Sciatic nerve (tissue), 2 donors: ENCODE measurements around the gene DNASE1. TPM values are rescaled to one million over a fixed set of nuclear protein-coding genes. Genes with fewer than 3 reads are reported as not detected.

Source experiments
- ATAC-seq: fragments of 200-7000 bp; cut with Tn5 transposase; one replicate; pipeline ENCODE4 v1.9.1; 2020; ENCODE audit warnings: mild to moderate bottlenecking, moderate library complexity
- DNase-seq: peaks from one replicate; pipeline ENCODE4 v3.0.0-alpha.2; 2020; ENCODE audit warnings: low spot score
- intact Hi-C: fragments of 100-400 bp; cut with DNase I; formaldehyde crosslinking; loops from one replicate; pipeline ENCODE4 v1.14.2; 2022
- total RNA-seq: library from RNA; stranded (reverse); fragmentation: NEBNext Ultra II Directional; extraction: Animal tissue kit (Norgen Biotek cat#: 25700); gene quantifications from one replicate; pipeline ENCODE4 v1.2.1, GENCODE V29; 2021
- donor health status: DM: no; HTN: no; CAD: no.
- donor health status: DM: no; HTN: no; CAD: no.

Gene DNASE1
- total RNA-seq, 1 donor from 2014 or later: 24.7 TPM

DNA sequence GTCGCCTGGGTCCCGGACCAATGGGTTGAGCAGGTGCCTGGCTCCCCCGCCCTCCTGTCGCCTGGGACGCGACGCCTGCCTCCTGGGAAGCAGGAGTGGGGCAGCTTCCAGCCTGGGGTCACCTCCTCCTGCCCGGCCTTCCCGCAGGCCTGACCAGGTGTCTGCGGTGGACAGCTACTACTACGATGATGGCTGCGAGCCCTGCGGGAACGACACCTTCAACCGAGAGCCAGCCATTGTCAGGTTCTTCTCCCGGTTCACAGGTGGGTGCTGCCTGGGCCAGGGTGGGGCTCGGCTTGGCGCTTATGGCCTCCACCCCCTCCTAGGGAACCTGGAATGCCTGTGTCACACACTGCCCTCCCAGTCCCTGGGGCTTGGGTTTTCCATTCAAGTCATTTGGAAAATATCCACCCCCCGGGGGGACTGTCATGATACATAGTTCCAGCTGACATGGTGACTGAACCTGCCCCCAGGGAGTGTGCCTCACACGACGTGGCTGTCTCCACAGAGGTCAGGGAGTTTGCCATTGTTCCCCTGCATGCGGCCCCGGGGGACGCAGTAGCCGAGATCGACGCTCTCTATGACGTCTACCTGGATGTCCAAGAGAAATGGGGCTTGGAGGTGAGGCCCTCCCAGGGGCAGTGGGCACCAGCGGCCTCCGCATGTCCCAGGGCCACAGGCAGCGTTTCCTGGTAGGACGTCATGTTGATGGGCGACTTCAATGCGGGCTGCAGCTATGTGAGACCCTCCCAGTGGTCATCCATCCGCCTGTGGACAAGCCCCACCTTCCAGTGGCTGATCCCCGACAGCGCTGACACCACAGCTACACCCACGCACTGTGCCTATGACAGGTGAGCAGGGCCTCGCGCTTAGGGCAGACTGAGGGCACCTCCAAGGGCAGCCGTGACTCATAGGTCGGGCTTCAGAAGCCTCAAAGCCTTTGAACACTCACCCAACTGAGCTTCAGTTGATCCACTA lies 2.3 kb downstream of the DNASE1 start:
- no peak for ATAC-seq

DNA sequence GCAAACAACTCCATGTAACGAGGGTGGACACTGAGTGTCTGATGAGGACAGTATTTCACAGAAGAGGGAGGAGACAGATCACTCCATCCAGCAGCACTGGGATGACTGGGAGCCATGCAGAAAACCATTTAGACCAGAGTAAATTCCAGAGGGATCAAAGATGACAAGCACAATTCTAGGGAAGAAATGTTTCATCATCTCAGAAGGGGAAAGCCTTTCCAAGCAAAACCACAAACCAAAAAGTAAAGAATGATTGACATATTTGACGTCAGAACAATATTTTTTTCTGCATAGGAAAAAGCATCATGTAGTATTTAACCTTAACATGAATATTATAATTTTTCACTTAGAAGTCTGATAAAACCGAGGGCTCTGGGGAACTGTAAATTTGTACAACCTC lies 4.8 kb downstream of the DNASE1 start:
- DNase-seq (no peak), ATAC-seq (no peak)
- intact Hi-C loops: no loop called here

More for the DNA sequence above, 2.3 kb downstream of the DNASE1 start:
- DNase-seq: peak; percentile 56
- intact Hi-C loops: no loop called here

DNA sequence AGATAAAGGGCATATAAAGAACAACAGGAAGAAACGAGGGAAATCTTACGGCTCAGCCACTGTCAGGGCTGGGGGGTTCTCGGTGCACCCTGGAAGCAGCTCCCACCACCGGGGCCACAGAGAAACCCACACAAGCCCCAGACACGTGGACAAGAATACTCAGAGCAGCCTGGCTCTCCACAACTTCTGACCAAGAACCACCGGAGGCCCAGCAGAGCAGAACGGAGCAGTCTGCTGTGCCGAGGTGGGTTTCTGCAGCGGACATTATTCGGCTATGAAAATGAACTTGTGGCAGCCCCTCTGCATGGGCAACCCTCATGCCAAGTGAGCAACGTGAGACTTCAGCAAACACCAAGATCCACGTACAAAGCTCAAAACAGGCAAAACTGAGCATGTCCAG lies 6.8 kb downstream of the DNASE1 start:
- intact Hi-C loops: no loop called here
- ATAC-seq: no peak
- DNase-seq: no peak

DNA sequence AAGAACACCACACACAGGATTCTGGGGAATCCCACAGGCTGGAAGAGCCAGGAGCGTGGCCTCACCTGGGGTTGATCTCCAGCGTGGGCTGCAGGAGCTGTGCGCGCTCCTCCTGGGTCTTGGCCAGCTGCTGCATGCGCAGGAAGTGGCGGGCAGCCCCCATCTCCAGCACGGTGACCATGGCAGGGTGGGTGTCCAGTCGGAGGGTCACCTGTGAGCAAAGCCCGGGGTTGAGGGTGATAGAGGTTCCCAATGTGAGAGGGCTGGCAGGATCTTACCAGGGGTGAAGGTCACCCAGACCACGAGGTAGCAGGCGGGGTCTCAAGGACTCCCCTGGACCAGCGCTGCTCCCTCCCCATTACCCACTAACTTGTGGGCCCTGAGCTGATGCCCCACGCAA lies 7.4 kb downstream of the DNASE1 start:
- intact Hi-C loops: no loop called here
- ATAC-seq: no peak
- DNase-seq: no peak

DNA sequence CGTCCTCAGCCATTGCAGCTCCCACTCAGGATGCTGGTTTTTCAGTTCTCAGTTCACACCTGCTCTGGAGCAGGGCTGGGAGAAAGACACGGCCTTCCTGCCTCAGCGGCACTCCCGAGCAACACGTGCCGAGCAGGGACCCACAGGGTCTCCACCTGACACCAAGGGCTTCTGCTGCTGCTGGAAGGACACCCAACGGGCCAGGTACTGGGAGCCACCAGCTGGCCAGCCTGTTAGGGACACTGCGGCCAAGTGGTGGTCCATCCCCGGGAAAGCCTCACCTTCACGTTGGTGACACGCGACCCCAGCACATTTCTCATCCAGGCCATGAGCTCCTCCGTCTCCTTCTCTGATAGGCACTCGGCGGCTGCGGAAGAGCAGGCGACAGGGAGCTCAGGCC lies 8.1 kb downstream of the DNASE1 start:
- DNase-seq: no peak
- no peak for ATAC-seq
- intact Hi-C loops: no loop called here

DNA sequence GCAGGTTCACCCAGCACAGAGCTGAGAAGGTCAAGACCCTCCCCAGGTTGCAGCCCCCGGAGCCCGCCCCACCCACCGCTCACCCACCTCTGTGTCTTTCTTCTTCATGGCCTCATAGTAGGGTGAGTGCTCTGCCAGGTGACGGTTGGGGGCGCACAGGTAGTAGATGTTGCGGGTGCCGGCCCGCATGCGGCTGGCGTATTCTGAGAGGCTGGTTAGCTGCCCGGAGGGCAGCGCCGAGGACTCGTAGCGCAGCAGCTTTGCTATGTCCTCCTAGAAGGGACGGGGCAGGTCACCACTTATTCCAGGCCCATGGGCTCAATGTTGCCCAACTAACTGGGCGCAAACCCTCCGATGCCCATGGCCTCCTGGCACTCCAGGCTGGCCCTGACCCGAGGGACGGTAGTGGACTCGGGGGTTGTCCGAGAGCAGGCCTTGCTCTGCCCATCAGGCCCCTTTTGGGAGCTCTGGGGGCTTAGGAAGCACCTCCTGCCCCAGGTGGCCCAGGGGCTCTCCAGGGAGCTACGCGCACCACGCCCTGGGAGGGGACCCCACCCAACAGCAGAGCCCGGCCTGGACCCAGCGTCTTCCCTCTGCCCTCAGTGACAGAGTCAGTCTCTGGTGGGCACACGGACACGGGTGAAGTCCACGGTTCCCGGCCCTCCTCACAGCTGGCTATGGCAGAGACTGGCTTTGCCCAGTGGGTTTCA lies 9.9 kb downstream of the DNASE1 start:
- ATAC-seq: peak; percentile 20
- intact Hi-C loops: no loop called here
- no peak for DNase-seq

DNA sequence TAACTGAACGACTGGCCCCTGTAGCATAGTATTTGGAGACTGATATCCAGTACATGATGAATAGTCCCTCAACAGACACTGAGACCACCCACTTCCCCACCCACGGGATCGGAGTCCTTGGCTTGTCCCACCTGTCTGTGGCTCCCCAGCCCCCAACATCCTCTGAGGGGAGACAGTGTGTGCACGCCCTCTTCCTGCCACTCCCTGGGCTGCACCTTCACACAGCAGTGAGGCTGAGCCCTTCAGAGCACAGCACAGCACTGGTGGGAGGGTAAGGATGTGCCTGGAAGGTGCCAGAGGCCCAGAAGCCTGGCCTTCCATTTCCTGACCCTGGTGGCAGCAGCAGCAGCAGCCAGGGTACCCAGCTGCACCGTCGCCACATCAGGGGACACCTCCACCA lies 11.0 kb downstream of the DNASE1 start:
- DNase-seq: no peak
- no peak for ATAC-seq
- intact Hi-C loops: no loop called here

DNA sequence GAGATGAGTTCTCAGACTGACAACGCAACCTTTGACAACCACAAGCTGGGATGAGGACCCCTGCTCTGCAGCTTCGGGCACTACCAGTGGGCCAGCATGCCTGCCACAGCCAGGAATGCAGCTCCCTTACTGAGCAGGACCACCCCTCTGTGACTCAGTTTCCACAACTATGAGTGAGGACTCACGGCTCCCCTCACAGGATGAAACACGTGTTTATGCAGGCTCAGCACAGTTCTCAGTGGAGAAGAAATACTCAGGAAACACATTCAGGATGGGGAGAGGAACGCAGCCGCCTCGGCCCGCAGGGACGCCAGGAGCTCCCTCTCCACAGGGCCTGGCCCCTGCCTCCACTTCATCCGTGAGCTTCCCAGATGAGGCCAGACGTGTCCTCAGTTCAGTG lies 14.1 kb downstream of the DNASE1 start:
- DNase-seq (no peak), ATAC-seq (no peak)
- intact Hi-C loops: no loop called here

DNA sequence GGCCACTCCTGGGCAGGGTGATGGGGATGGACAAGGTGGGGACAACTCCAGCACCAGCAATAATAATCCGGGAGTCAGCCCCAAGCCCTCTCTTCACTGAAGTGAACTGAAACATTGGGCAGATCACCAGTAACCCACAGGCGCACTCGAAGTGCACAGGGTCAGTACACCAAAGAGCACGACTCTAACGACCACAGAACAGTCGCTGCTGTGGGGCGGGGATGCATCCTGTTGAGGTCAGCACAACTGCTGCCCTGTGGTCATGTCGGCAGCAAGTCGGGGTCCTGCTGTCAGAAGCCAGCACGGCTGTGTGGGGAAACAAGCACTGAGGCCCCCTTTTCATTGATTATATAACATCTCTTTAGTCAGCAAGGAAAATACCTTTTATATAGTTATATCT lies 14.6 kb downstream of the DNASE1 start:
- DNase-seq: no peak
- intact Hi-C loops: no loop called here
- ATAC-seq: no peak

DNA sequence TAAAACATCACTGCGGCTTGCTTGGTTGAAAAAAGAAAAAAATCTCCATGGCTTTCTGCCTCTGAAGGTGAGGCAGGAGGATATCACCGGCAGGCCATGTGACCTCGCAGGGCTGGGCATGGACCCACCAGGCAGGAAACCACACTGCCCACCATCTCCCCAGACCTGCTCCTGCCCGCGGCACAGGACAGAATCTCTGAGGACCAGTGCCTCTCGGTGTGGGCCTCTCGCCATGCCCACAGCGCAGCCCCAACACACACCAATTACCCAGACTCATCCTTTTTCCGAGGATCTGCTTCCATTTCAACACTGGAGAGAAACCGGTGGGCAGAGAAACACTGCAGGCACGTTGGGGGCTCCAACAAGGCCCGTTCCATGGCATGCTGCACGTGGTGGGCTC lies 16.2 kb downstream of the DNASE1 start:
- no peak for DNase-seq
- intact Hi-C loops: no loop called here
- ATAC-seq: no peak

DNA sequence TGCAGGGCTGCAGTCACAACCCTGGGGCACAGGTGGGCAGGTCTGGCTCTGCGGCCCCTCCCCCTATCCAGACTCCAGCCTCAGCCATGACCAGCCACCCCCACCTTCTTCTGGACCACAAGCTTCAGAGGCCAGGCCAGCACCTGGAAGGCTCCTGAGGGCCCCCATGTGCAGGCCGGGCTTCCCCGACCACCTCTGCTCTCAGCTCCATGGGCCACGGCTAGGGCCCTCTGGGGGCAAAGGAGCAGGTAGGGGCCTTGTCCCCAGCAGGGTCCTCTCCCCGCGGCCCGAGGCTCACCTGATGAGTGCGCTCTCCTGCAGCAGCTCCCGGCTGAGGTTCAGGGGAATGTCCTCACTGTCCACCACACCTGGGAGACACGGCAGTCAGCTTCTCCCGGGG lies 16.9 kb downstream of the DNASE1 start:
- intact Hi-C loops: no loop called here
- DNase-seq: no peak
- no peak for ATAC-seq

DNA sequence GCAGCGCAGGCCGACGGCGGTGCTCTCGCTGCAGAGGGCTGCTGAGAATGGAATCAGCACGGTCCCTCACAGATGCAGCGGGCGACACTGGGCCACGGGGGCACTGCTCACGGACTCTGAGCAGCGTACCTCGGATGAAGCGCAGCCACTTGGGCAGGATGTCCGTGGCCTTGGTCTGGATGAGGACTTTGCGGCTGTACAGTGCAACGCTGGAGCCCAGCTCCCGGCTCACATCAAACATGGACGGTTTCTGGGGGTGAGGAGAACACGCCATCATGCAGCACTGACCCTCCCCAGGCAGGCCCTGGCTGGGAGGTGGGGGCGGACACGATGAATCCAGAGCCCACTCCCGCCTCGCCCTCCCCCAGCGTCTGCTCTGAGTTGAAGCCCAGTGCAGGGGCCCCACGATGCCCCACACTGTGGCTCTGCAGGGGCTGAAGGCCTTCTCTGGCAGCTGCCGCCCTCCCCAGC lies 18.1 kb downstream of the DNASE1 start:
- no peak for ATAC-seq
- DNase-seq: no peak
- intact Hi-C loops: no loop called here

DNA sequence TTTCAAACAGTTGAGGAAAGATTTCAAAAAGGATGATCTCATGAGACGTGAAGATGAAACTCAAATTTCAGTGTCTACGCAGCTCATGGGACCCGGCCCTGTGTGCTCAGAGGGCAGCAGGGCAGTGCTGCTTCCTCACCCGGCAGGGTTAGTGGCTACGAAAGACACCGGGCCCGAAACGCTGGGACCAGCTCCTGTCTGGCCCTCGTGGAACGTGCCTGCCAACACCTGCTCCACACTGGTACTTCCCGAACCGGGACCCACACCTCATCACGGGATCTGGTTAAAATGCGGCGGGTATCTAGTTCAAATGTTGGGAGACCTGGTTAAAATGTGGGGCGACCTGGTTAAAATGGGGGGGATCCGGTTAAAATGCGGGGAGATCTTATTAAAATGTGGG lies 18.7 kb downstream of the DNASE1 start:
- ATAC-seq (no peak), DNase-seq (no peak)
- intact Hi-C loops: no loop called here

DNA sequence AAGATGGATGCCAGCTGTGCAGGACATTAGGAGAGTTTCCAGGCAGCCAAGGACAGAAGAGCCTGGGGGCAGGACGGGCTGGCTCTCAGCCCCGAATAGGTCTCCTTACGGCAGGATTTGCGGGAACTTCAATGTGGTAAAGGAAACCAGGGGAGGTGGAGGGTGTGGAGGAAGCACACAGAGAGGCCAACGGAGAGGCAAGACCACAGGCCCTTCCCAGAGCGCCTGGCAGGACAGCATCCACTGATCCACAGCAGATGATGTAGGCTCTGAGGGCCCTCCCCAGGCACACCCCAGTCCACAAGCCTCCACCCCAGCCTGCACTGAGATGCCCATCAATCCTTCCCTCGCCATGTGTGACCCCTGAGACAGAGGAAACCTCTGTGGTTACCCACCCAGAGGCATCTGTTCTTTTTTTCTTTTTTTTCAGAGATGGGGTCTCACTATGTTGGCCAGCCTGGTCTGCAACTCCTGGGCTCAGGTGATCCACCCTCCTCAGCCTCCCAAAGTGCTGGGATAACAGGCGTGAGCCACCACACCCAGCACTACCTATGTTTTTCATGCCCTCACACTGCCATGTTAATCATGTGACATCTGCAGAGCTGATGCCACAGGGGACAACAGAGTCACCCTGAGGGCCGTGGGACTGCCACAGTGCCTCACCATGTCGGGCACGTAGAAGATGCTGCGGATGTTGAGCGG lies 19.3 kb downstream of the DNASE1 start:
- no peak for DNase-seq
- intact Hi-C loops: no loop called here
- no peak for ATAC-seq

DNA sequence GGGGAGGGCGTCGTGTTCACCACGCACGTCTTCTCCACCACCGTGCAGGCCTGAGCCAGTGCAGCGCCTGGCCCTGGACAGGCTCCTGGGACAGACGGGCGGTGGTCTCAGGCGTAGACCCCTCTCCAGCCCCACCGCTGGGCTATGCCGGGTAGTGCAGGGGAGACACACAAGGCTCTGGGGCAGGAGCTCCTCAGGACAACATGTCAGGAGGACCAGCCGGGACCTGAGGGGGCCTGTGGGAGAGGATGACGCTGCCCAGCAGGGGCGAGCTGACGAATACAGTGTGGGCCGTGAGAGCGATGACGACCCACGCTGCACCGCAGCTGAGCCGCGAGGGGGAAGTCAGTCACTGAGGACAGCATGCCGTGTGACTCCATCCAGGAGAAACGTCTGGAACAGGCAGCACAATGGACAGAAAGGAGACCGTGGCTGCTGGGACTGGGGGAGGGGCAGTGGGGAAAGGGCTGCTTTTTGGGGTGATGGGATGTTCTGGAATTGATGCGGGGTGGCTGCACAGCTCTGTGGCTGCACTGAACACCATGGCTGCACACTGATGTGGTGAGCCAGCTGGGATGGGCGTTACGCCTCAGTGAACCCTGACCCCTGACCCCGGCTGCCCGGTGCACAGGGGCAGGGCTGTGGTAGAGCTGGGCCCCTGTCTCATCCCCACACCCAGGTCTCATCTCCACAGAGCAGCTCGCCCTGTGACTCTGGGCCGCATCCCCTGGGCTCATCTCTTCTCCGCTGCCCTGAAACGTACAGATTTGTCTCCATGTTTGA lies 20.2 kb downstream of the DNASE1 start:
- intact Hi-C loops: no loop called here
- no peak for DNase-seq
- no peak for ATAC-seq

DNA sequence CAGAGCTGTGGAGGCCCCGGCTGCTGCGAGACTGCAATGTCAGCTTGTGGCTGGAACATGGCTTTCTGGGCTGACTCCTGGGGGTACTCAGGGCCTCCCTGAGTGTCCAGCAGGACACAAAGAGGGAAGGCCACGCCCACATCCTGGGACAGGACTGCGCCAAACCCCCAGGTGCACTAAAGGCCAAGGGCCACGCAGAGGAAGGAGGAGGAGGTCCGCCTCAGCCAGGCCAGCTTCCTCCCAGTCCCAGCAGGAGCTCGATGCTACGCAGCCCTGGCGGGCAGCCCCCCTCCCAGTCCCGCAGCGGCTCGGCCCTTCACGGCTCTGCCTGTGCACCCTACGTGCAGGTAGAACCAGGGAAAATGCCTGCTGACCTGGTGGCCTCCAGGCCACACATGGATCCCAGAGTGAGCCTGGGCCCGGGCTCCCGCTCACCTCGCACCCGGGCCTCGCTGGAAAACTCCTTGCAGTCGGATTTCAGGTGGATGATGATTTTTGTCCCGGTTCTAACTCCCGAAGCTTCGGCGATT lies 21.2 kb downstream of the DNASE1 start:
- intact Hi-C loops: no loop called here
- ATAC-seq: no peak

DNA sequence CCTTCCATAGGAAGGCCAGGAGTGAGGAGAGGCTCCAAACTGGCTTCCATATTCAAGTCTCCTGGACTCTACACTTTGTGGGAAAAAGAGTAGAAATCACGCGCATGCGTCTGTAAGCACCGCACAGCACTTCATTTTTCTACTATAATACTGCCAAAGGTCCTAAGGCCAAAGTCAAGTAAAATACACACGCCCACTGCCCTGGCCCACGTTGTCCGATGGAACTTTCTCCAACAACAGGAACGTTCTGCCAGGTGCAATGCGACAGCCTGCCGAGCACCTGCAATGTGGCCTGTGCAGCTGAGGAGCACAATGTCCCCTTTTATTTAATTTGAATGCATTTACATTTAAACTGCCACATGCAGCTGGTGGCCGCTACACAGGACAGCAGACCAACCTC lies 23.5 kb downstream of the DNASE1 start:
- ATAC-seq: no peak
- no peak for DNase-seq
- intact Hi-C loops: no loop called here

More for the DNA sequence above, 21.2 kb downstream of the DNASE1 start:
- no peak for DNase-seq

DNA sequence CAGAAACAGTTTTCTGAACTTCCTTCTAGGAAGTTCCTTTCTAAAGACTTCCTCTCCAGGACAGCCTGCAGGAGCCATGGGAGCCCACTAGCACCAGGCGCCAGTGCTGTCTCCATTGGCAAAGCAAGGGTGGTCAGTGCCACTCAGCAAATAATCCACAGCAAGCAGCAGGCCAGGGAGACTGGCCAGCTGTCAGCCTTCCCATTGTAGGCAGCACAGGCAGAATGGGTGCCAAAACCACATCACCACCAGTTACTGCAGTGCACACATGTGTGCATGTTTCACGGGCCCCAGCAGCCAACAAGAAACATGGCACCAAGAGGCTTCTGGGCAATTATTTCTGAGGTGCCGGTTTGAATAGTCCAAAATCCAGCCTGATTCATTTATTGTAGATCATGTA lies 26.7 kb downstream of the DNASE1 start:
- ATAC-seq (no peak), DNase-seq (no peak)
- intact Hi-C loops: no loop called here

DNA sequence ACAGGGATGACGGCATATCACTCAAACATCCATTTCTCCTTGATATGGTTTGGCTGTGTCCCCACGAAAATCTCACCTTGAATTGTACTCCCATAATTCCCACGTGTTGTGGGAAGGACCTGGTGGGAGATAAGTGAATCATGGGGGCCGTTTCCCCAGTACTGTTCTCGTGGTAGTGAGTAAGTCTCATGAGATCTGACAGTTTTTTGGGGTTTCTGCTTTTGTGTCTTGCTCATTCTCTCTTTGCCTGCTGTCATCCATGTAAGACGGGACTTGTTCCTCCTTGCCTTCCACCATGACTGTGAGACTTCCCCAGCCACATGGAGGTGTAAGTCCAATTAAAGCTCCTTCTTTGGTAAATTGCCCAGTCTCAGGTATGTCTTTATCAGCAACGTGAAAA lies 32.5 kb downstream of the DNASE1 start:
- ATAC-seq (no peak), DNase-seq (no peak)
- intact Hi-C loops: no loop called here
